Measurements from ENCODE around the gene PHLDB3. TPM values are rescaled to one million over a fixed set of nuclear protein-coding genes. Genes with fewer than 3 reads are reported as not detected.

PHLDB3 gene
- total RNA-seq, 3 donors from 2014 or later = 7.5 to 19.5 (median 15.1) TPM

DNA sequence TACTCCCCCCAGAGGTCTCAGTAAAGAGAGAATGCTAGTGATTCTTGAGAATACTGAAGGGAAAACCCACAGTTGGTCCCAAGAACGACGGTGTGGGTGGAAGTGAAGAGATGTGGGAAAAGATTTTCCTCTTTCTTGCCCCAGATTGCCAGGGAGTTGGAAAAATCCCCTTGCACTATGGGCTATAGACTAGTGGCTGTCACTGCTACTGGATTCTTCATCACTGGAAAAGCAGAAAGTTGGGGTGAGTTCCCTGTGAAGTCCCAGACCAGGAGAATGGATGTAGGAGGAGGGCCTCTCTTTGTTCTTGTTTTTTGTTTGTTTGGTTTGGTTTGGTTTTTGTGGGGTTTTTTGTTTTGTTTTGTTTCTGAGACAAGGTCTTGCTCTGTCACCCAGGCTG is 50.5 kb downstream of the PHLDB3 start:
- DNase-seq (ENCODE audit: low spot score in 2 of 2) = no peak
- intact Hi-C loops (cut with DNase I; ENCODE audit: low total_unique reads) = no loop called here
- no peak overlapping the region for H3K27ac ChIP-seq
- no peaks in the 10 kb centered on the region for H3K36me3 ChIP-seq
- TF ChIP-seq POLR2AphosphoS5 (IDR thresholded peaks at IDR 0.05) (no peak), POLR2A (IDR thresholded peaks at IDR 0.05) (no peak), CTCF (IDR thresholded peaks at IDR 0.05) (no peak)
- H3K4me1 ChIP-seq = no peaks in the 10 kb centered on the region
- no peaks in the 10 kb centered on the region for H3K27me3 ChIP-seq
- H3K4me3 ChIP-seq = no peak overlapping the region
- no peaks in the 10 kb centered on the region for H3K9me3 ChIP-seq

DNA sequence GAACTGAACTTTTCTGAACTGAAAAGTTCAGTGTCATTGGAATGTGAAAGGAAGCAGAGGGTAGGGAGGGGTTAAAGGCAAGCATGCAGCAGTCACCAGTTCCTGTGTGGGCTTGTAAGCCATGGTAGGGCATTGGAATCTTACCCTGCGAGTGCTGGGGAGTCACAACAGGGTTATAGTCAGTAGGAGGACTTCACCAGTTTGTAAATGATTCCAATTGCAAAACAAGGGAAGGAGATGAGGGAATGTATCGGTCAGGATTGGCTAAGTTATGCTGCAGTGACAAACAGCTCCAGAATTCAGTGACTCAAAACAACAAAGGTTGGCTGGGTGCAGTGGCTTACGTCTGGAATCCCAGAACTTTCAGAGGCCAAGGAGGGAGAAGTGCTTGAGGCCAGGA is 52.0 kb downstream of the PHLDB3 start:
- Histone ChIP-seq H3K27ac (no peak overlapping the region), H3K4me1 (no peaks in the 10 kb centered on the region), H3K4me3 (no peak overlapping the region), H3K36me3 (no peaks in the 10 kb centered on the region), H3K27me3 (no peaks in the 10 kb centered on the region), H3K9me3 (no peaks in the 10 kb centered on the region)
- TF ChIP-seq POLR2AphosphoS5 (IDR thresholded peaks at IDR 0.05) = no peak
- TF ChIP-seq POLR2A (IDR thresholded peaks at IDR 0.05) = no peak
- no peak for TF ChIP-seq CTCF (IDR thresholded peaks at IDR 0.05)
- intact Hi-C loops (cut with DNase I; ENCODE audit: low total_unique reads) = no loop called here
- no peak for DNase-seq (ENCODE audit: low spot score in 2 of 2)

- no peak for TF ChIP-seq POLR2AphosphoS5 (IDR thresholded peaks at IDR 0.05)
Measured at GRCh38 chr19:43450545-43450997, 54.0 kb downstream of the PHLDB3 start.

GRCh38 chr19:43447655-43448054 is 56.9 kb downstream of the PHLDB3 start:
- H3K4me3 ChIP-seq = no peak overlapping the region
- no peaks in the 10 kb centered on the region for H3K4me1 ChIP-seq
- intact Hi-C loops (cut with DNase I; ENCODE audit: low total_unique reads) = loop anchor here (5.0 kb wide), 1 partner anchor 1720 kb away; no protein-coding TSS in a partner anchor
- no peaks in the 10 kb centered on the region for H3K36me3 ChIP-seq
- no peak for TF ChIP-seq POLR2A (IDR thresholded peaks at IDR 0.05)
- no peak for TF ChIP-seq POLR2AphosphoS5 (IDR thresholded peaks at IDR 0.05)
- TF ChIP-seq CTCF (IDR thresholded peaks at IDR 0.05) = no peak
- H3K9me3 ChIP-seq = no peaks in the 10 kb centered on the region
- H3K27ac ChIP-seq = no peak overlapping the region
- H3K27me3 ChIP-seq = no peaks in the 10 kb centered on the region
- DNase-seq (ENCODE audit: low spot score in 2 of 2) = no peak

More at GRCh38 chr19:43450545-43450997, 54.0 kb downstream of the PHLDB3 start:
- Histone ChIP-seq H3K27me3 (no peaks in the 10 kb centered on the region), H3K4me1 (no peaks in the 10 kb centered on the region), H3K9me3 (no peaks in the 10 kb centered on the region), H3K36me3 (no peaks in the 10 kb centered on the region), H3K27ac (peak overlapping the region; percentile 38 to 41), H3K4me3 (no peak overlapping the region)
- DNase-seq (ENCODE audit: low spot score in 2 of 2) = no peak
- intact Hi-C loops (cut with DNase I; ENCODE audit: low total_unique reads) = no loop called here

DNA sequence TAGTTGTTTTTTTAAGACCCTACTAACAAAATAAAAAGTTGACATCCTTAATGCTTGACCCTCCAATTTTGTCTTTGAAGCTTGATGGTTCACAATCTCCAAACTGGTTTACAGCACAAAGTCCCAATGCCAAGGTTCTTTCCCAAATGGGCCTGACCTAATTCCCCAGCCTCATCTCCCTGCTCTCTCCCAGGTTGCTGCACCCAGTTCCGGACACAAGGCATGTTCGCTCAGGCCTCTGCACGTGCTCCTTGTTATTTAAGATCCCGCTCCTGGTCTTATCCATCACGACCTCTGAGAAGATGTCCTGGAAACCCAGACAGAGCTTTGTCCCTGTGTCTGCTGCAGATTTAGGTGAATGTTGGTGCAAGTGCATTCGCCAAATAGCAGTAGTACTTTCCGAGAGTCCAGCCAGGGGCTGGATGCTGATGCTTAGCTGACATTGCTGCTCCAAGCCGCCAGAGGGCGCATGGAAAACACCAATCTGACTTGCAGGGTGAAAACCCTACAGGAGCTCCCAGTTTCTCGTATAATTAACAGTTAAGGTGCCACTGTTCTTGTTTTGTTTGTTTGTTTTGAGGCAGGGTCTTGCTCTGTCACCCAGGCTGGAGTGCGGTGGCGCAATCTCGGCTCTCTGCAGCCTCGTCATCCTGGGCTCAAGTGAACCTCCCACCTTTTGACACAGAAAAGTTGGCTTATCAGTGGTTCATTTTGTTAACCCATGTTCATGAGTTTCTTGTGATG is 57.6 kb downstream of the PHLDB3 start:
- no peaks in the 10 kb centered on the region for H3K27me3 ChIP-seq
- no peak overlapping the region for H3K4me3 ChIP-seq
- no peak overlapping the region for H3K27ac ChIP-seq
- H3K36me3 ChIP-seq = no peaks in the 10 kb centered on the region
- TF ChIP-seq CTCF (IDR thresholded peaks at IDR 0.05) (peak; percentile 90 to 97 (median 95)), POLR2A (IDR thresholded peaks at IDR 0.05) (no peak), POLR2AphosphoS5 (IDR thresholded peaks at IDR 0.05) (peak in 1 of 3 donors; percentile 21)
- no peaks in the 10 kb centered on the region for H3K9me3 ChIP-seq
- H3K4me1 ChIP-seq = no peaks in the 10 kb centered on the region
- intact Hi-C loops (cut with DNase I; ENCODE audit: low total_unique reads) = loop anchor here (5.0 kb wide), 1 partner anchor 1720 kb away; no protein-coding TSS in a partner anchor
- DNase-seq (ENCODE audit: low spot score in 2 of 2) = peak; percentile 65 to 82

Data from breast epithelium (tissue), 4 donors.